Measurements from ENCODE around the gene CTBP2.
"Not testable (repeated sequence)": the region's sequence is repeated elsewhere in the genome, so short reads cannot be mapped to it uniquely, and the experiment has no call there.

Gene CTBP2

GRCh38 chr10:125164421-125164820, 4.1 kb upstream of the CTBP2 start:
- no peak for DNase-seq (ENCODE audit: low read depth)
- no peak for TF ChIP-seq CTCF (conservative IDR thresholded peaks at IDR 0.05; ENCODE audit: control insufficient read depth, insufficient read depth, low read depth, low read length)

GRCh38 chr10:125163803-125164202, 3.4 kb upstream of the CTBP2 start:
- H3K4me3 ChIP-seq (ENCODE audit: control insufficient read depth, low read depth, low read length): no peak overlapping the region
- DNase-seq (ENCODE audit: low read depth): no peak
- TF ChIP-seq CTCF (conservative IDR thresholded peaks at IDR 0.05; ENCODE audit: control insufficient read depth, insufficient read depth, low read depth, low read length): no peak

More at GRCh38 chr10:125164421-125164820, 4.1 kb upstream of the CTBP2 start:
- no peak overlapping the region for H3K4me3 ChIP-seq (ENCODE audit: control insufficient read depth, low read depth, low read length)

DNA sequence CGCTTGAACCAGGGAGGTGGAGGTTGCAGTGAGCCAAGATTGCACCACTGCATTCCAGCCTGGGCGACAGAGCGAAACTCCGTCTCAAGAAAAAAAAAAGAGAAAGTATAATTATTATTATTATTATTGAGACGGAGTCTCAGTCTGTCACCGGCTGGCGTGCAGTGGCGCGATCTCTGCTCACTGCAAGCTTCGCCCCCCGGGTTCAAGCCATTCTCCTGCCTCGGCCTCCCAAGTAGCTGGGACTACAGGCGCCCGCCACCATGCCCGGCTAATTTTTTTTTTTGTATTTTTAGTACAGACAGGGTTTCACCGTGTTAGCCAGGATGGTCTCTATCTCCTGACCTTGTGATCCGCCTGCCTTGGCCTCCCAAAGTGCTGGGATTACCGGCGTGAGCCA, 2.9 kb upstream of the CTBP2 start:
- H3K4me3 ChIP-seq (ENCODE audit: control insufficient read depth, low read depth, low read length); DNase-seq (ENCODE audit: low read depth): not testable (repeated sequence)

DNA sequence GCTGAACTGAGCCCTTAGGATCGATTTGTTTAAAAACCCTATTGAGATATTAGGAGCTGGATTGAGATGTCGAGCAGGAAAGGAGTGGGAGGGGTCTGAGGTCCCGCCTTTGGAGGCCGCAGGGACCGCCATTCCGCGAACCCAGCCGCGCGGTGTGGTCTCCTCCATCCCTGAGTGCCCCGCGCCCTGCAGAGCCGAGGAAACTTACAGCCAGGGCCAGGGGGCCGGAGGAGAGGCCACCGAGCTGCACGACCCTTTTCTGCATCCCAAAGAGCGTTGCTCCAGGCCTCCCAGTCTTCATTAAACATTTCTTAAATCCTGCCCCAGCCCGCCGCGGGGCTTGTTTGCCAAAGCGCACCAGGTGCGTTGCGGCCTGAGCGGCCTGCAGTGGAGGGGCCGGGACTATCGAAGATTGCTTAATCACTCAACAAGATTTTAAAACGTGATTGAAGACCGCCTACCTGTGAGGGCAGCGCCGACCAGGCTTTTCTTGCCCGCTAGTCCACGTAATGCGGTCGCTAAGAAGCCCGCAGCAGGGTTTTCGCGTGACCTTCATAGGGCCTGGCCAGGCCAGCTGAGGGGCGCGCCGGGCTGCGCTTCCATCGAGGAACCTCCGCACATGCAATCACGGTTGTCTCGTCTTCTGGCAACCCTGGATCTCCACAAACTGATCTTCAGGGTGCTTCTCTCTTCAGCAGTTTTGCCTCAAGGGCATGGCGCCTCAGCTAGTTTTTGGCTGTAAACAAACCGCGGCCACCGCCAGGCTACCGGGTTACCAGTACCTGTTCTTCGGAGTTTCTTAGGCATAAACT, 2.0 kb upstream of the CTBP2 start:
- peak overlapping the region; percentile 66 for H3K4me3 ChIP-seq (ENCODE audit: control insufficient read depth, low read depth, low read length)
- TF ChIP-seq CTCF (conservative IDR thresholded peaks at IDR 0.05; ENCODE audit: control insufficient read depth, insufficient read depth, low read depth, low read length): no peak
- no peak for DNase-seq (ENCODE audit: low read depth)

GRCh38 chr10:125161707-125162119, 1.4 kb upstream of the CTBP2 start:
- no peak for TF ChIP-seq CTCF (conservative IDR thresholded peaks at IDR 0.05; ENCODE audit: control insufficient read depth, insufficient read depth, low read depth, low read length)
- DNase-seq (ENCODE audit: low read depth): no peak

DNA sequence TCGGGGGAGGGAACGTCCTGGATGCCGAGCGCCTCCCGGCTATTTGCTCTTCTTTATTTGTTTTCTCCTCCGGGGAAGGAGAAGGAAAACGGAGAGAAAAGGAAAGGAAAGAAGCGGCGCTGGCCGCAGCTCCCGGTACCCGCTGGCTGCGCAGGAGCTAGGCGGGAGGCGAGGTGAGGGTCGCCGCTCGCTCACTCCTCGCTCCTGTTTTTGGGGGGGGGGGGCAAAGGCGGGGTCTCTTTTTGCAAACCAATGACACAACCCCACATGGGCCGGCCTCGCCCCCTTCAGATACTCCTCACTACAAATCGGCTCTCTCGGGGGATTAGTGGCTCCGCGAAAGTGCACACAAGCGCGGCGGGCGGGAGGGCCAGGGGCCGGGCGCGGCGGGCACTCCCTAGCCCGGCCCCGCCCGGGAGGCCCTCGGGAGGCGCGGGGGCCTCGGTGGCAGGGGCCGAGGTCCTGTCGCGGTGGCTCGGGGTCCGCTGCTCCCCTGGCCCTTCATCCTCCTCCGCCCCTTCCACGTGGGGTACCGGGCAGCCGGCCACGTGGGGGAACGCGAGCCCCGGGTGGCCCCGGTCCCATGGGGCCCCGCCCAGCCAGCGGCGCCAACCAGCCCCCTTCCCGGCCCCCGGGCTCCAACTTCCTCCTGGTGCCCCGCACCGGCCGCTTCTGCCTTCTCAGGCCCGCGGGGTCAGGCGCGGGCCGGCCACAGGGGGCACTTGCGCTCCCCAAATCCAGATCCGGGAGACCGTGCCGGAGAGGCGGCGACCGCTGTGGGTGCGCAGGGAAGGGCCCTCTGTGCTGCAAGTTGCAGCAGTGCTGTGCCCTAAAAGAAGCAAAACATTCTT, 718 bp upstream of the CTBP2 start:
- peak overlapping the region; percentile 66 for H3K4me3 ChIP-seq (ENCODE audit: control insufficient read depth, low read depth, low read length)

More at GRCh38 chr10:125161707-125162119, 1.4 kb upstream of the CTBP2 start:
- peak overlapping the region; percentile 66 for H3K4me3 ChIP-seq (ENCODE audit: control insufficient read depth, low read depth, low read length)

More for the DNA sequence above, 718 bp upstream of the CTBP2 start:
- DNase-seq (ENCODE audit: low read depth): peak; percentile 79
- peak; percentile 39 for TF ChIP-seq CTCF (conservative IDR thresholded peaks at IDR 0.05; ENCODE audit: control insufficient read depth, insufficient read depth, low read depth, low read length)

All from fibroblast of mammary gland (primary cell).